ENCODE measurements around the gene PHKA2. TPM values are rescaled to one million over a fixed set of nuclear protein-coding genes. Genes with fewer than 3 reads are reported as not detected.

PHKA2 gene
- polyA plus RNA-seq, 2 of the 4 experiments (the other 2 are of a cell fraction) = 16.1 to 21.2 TPM

DNA sequence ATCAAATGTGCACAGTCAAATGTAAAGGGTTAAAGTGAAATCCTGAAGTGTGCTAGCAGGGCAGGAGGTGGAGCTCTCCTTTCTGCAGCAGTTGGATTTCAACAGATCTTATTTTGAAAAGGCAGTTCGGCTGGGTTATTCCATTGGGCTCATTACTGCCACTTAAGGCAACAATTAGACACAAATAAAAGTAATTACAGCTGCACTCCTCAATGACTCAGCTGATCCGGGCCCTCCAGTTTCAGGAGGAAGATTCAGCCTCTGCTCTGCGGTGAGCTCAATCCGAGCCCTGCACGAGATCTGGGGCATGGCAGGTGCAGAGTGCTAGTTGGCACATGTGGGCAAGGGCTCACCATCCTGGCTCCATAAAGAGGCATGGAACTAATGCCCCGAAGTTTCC lies 85.4 kb downstream of the PHKA2 start:
- CTCF ChIA-PET = interaction anchor here (1.4 to 2.4 kb wide), 3 partner anchors 9 to 503 kb away, joined by 3 to 9 read pairs (median 4); no protein-coding TSS in a partner anchor
- no peaks in the 10 kb centered on the region for H3K4me1 ChIP-seq
- DNase-seq (ENCODE audit: low read depth in 1 of 2, low spot score in 1 of 2) (no peak), FAIRE-seq (no peak), ATAC-seq (no peak)
- no peak overlapping the region for H3K4me2 ChIP-seq
- no peak overlapping the region for H3K4me3 ChIP-seq
- TF ChIP-seq RFX5 (IDR thresholded peaks at IDR 0.05) (no peak), MAZ (IDR thresholded peaks at IDR 0.05; ENCODE audit: borderline replicate concordance, low read depth, low read length) (no peak), NR3C1 (IDR thresholded peaks at IDR 0.05) (no peak), SMC3 (IDR thresholded peaks at IDR 0.05) (no peak), HOXB5 (CRISPR knock-in tag; IDR thresholded peaks at IDR 0.05) (no peak), FOSB (CRISPR knock-in tag; IDR thresholded peaks at IDR 0.05) (no peak), RARB (CRISPR knock-in tag; IDR thresholded peaks at IDR 0.05) (no peak), HOXB13 (CRISPR knock-in tag; IDR thresholded peaks at IDR 0.05; ENCODE audit: low read depth) (no peak)
- TF ChIP-seq, protein P1, sequence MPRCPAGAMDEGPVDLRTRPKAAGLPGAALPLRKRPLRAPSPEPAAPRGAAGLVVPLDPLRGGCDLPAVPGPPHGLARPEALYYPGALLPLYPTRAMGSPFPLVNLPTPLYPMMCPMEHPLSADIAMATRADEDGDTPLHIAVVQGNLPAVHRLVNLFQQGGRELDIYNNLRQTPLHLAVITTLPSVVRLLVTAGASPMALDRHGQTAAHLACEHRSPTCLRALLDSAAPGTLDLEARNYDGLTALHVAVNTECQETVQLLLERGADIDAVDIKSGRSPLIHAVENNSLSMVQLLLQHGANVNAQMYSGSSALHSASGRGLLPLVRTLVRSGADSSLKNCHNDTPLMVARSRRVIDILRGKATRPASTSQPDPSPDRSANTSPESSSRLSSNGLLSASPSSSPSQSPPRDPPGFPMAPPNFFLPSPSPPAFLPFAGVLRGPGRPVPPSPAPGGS (IDR thresholded peaks at IDR 0.05) = no peak
- TF ChIP-seq, protein P2, sequence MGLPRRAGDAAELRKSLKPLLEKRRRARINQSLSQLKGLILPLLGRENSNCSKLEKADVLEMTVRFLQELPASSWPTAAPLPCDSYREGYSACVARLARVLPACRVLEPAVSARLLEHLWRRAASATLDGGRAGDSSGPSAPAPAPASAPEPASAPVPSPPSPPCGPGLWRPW (IDR thresholded peaks at IDR 0.05) = no peak
- POLR2A ChIA-PET = no interaction called here
- 57% methylated on average over 2 of the region's 6 CpGs for WGBS (ENCODE audit: missing lambda C conversion rate)
- H3K27ac ChIP-seq = peak overlapping the region in 1 of 2 experiments; percentile 31; a peak in 1 of 6 replicates
- H3K9me3 ChIP-seq = no peaks in the 10 kb centered on the region

DNA sequence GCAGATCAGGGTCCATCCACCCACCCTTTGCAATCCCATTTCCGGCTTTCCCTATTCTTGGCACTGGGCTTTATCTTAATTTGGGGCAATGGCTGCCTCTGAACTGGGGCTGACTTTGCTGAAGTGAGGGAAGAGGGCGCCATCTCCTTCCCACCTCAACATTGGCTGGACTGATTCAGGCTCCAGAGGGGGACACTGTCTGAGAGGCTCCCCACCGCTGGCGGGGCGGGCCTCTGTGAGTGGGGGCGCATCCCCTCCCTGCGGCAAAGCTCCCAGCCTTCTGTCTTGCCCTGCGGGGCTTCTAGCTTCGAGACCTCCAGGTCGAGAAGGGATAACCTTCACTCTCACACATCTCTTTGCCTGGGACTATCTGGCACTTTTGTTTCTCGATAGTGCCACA lies 85.8 kb downstream of the PHKA2 start:
- no peak for ATAC-seq
- 93% methylated on average over 7 of the region's 11 CpGs for WGBS (ENCODE audit: missing lambda C conversion rate)

More for the DNA sequence above, 85.8 kb downstream of the PHKA2 start:
- no peak overlapping the region for H3K27ac ChIP-seq
- no peak overlapping the region for H3K4me2 ChIP-seq
- FAIRE-seq (no peak), DNase-seq (ENCODE audit: low read depth in 1 of 2, low spot score in 1 of 2) (no peak)
- no peaks in the 10 kb centered on the region for H3K4me1 ChIP-seq
- ChIA-PET POLR2A (no interaction called here), CTCF (interaction anchor here (1.5 to 2.4 kb wide), 2 partner anchors 487 to 503 kb away, joined by 4 to 9 read pairs; no protein-coding TSS in a partner anchor)
- no peak for TF ChIP-seq ESRRA (IDR thresholded peaks at IDR 0.05; ENCODE audit: borderline replicate concordance, low read length)
- TF ChIP-seq, protein P3, sequence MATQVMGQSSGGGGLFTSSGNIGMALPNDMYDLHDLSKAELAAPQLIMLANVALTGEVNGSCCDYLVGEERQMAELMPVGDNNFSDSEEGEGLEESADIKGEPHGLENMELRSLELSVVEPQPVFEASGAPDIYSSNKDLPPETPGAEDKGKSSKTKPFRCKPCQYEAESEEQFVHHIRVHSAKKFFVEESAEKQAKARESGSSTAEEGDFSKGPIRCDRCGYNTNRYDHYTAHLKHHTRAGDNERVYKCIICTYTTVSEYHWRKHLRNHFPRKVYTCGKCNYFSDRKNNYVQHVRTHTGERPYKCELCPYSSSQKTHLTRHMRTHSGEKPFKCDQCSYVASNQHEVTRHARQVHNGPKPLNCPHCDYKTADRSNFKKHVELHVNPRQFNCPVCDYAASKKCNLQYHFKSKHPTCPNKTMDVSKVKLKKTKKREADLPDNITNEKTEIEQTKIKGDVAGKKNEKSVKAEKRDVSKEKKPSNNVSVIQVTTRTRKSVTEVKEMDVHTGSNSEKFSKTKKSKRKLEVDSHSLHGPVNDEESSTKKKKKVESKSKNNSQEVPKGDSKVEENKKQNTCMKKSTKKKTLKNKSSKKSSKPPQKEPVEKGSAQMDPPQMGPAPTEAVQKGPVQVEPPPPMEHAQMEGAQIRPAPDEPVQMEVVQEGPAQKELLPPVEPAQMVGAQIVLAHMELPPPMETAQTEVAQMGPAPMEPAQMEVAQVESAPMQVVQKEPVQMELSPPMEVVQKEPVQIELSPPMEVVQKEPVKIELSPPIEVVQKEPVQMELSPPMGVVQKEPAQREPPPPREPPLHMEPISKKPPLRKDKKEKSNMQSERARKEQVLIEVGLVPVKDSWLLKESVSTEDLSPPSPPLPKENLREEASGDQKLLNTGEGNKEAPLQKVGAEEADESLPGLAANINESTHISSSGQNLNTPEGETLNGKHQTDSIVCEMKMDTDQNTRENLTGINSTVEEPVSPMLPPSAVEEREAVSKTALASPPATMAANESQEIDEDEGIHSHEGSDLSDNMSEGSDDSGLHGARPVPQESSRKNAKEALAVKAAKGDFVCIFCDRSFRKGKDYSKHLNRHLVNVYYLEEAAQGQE (IDR thresholded peaks at IDR 0.05) = no peak
- no peak for TF ChIP-seq TFCP2L1 (CRISPR knock-in tag; IDR thresholded peaks at IDR 0.05)
- no peak for TF ChIP-seq ZC3H11A (IDR thresholded peaks at IDR 0.05)
- no peak for TF ChIP-seq HOXB5 (CRISPR knock-in tag; IDR thresholded peaks at IDR 0.05)
- TF ChIP-seq, protein P4, sequence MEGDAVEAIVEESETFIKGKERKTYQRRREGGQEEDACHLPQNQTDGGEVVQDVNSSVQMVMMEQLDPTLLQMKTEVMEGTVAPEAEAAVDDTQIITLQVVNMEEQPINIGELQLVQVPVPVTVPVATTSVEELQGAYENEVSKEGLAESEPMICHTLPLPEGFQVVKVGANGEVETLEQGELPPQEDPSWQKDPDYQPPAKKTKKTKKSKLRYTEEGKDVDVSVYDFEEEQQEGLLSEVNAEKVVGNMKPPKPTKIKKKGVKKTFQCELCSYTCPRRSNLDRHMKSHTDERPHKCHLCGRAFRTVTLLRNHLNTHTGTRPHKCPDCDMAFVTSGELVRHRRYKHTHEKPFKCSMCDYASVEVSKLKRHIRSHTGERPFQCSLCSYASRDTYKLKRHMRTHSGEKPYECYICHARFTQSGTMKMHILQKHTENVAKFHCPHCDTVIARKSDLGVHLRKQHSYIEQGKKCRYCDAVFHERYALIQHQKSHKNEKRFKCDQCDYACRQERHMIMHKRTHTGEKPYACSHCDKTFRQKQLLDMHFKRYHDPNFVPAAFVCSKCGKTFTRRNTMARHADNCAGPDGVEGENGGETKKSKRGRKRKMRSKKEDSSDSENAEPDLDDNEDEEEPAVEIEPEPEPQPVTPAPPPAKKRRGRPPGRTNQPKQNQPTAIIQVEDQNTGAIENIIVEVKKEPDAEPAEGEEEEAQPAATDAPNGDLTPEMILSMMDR (IDR thresholded peaks at IDR 0.05) = no peak
- no peak for TF ChIP-seq POLR2A (IDR thresholded peaks at IDR 0.05; ENCODE audit: low read length)
- TF ChIP-seq, protein P5, sequence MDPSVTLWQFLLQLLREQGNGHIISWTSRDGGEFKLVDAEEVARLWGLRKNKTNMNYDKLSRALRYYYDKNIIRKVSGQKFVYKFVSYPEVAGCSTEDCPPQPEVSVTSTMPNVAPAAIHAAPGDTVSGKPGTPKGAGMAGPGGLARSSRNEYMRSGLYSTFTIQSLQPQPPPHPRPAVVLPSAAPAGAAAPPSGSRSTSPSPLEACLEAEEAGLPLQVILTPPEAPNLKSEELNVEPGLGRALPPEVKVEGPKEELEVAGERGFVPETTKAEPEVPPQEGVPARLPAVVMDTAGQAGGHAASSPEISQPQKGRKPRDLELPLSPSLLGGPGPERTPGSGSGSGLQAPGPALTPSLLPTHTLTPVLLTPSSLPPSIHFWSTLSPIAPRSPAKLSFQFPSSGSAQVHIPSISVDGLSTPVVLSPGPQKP (IDR thresholded peaks at IDR 0.05; ENCODE audit: low read depth, low read length) = no peak
- TF ChIP-seq JUNB (IDR thresholded peaks at IDR 0.05) = no peak
- H3K4me3 ChIP-seq = no peak overlapping the region
- no peaks in the 10 kb centered on the region for H3K9me3 ChIP-seq

All from A549 (cell line).